BJ (cell line): ENCODE measurements around the gene NEURL4. TPM values are rescaled to one million over a fixed set of nuclear protein-coding genes. Genes with fewer than 3 reads are reported as not detected.
"Not testable (repeated sequence)": the region's sequence is repeated elsewhere in the genome, so short reads cannot be mapped to it uniquely, and the experiment has no call there.

Experiments
- CTCF ChIA-PET: fragments of 350-600 bp; formaldehyde crosslinking; extraction: SDS; loops from one replicate; lab custom pipeline; 2021; ENCODE audit warnings: antibody characterized with exemption, inconsistent platforms; lab: Yijun Ruan, JAX
- POLR2A ChIA-PET: fragments of 300-600 bp; sonication (Branson Sonifier 250); formaldehyde crosslinking; extraction: SDS; loops from one replicate; lab custom pipeline; 2021; ENCODE audit warnings: antibody characterized with exemption; lab: Charles Lee
- DNase-seq: peaks from one replicate; pipeline ENCODE4 v3.0.0-alpha.2; 2011; ENCODE audit warnings: low read depth
- H3K27me3 ChIP-seq: 2 replicates; pipeline ENCODE4 v1.6.0; 2011; ENCODE audit warnings: low read length; ENCODE audit not compliant: control insufficient read depth, insufficient read depth
- H3K36me3 ChIP-seq: 2 replicates; pipeline ENCODE4 v1.5.1; 2011; ENCODE audit warnings: low read length; ENCODE audit not compliant: control insufficient read depth, insufficient read depth
- H3K4me3 ChIP-seq: 2 replicates; pipeline ENCODE4 v1.5.1; 2011; ENCODE audit warnings: low read depth, mild to moderate bottlenecking, control low read depth, low read length
- CTCF ChIP-seq: IDR thresholded peaks from 2 replicates; pipeline ENCODE4 v1.5.1; 2011; ENCODE audit warnings: low read depth, mild to moderate bottlenecking, control low read depth, inconsistent platforms, low read length, moderate library complexity; ENCODE audit not compliant: insufficient read depth
- polyA plus RNA-seq: library from polyadenylated mRNA; depleted of rRNA; stranded (reverse); fragments of >200 nt; gene quantifications from 2 replicates; pipeline ENCODE4 v1.2.3, GENCODE V29; 2011

NEURL4 gene
- polyA plus RNA-seq, 1 experiment: 14.9 TPM

DNA sequence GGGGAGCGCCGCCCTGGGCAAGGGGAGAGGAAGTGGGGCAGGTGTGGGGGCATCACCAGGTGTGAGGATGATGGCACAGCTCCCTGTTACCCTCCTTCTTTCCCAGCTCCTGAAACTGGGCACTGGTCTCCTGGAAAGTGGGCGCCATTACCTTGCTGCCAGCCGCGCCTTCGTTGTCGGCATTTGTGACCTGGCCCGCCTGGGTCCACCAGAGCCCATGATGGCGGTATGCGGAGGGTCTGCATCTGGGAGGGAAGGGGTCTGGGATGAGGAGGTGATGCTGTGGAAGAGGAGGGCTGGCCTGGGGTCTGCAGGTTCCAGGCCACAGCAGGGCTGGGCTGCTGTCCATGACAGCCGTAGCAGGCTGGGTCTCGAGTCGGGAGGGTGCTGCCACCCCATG lies 12.7 kb upstream of the NEURL4 start:
- POLR2A ChIA-PET: no interaction called here
- peaks cover 7% of the 10 kb centered on the region for H3K27me3 ChIP-seq
- no peak for DNase-seq
- TF ChIP-seq CTCF: no peak
- CTCF ChIA-PET: no interaction called here
- H3K4me3 ChIP-seq: no peak overlapping the region
- H3K36me3 ChIP-seq: no peaks in the 10 kb centered on the region

DNA sequence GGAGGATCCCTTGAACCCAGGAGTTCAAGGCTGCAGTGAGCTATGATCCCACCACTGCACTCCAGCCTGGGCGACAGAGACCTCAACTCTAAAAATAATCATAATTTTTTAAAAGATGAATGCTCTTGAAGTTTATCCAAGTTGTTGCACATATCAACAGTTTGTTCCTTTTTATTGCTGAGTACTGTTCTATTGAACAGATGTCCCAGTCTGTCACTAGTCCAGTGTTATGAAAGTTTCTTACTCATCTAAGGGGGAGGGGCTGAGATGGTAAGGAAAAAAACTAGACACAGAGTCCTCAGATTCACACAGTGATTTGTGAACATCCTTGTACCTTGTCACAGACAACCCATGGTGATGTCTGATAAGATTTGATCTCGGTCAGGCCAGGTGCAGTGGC lies 11.0 kb upstream of the NEURL4 start:
- no peak for DNase-seq
- Histone ChIP-seq H3K4me3 (no peak overlapping the region), H3K27me3 (peaks cover 7% of the 10 kb centered on the region), H3K36me3 (no peaks in the 10 kb centered on the region)
- TF ChIP-seq CTCF: no peak
- ChIA-PET CTCF (interaction anchor here (0.6 to 1.2 kb wide), 2 partner anchors 25 to 26 kb away, joined by 3 to 4 read pairs; partner anchors contain the start of gene GPS2), POLR2A (no interaction called here)

DNA sequence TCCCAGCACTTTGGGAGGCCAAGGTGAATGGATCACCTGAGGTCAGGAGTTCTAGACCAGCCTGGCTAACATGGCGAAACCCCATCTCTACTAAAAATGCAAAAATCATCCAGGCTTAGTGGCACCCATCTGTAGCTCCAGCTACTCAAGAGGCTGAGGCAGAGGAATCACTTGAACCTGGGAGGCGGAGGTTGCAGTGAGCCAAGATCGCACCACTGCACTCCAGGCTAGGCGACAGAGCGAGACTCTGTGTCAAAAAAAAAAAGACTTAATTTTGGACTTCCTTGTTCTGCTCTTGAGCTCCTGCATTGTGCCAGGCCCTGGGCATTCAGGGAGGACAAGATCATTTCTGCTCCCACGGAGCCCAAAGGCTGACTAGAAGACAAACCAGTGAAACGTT lies 8.5 kb upstream of the NEURL4 start:
- H3K36me3 ChIP-seq, DNase-seq, H3K27me3 ChIP-seq, H3K4me3 ChIP-seq, POLR2A ChIA-PET: not testable (repeated sequence)
- CTCF ChIA-PET: interaction anchor here (0.6 to 3.2 kb wide), 3 partner anchors 13 to 671 kb away, joined by 3 to 13 read pairs (median 4); no protein-coding TSS in a partner anchor

DNA sequence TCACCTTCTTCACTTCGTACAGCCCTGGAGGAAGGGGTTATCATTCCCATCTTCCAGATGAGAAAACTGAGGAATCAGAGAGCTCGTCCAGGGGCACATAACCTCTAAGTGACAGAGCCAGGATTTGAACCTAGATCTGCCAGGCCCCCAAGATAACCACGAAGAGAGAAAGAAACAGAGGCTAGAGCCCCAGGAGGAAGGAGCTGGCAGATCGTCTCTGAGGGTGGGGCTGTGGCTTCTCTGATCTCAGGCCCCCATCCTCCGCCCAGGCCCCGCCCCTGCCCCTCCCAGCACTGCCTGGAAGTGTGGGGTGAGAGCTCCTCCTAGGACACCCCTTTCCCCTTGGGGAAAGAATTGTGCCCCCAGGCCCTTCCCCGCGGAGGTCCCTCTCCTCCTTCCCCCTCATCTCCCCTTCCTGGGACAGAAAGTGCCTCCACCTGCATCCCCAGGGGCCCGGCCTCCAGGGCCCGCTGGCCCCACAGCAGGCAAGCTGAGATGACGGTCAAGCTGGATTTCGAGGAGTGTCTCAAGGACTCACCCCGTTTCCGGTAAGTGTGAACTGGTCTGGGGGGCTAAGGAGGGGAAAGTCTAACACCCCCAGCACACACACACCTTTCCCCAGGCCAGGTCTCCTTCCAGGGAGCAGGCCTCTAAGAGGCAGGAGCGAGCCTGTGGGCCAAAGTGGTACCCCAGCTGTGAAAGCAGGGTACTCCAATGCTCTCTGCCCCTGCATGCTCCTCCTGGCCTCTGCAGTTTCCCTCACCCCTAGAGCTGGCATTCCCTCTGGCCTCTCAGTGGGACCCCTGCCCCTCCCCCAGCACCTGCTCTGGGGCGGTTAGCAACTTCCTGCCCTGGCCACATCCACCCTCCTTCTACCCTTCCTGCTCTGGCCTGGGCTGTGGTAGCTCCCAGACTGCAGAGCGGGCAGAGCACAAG lies 7.4 kb upstream of the NEURL4 start, which contains the start of gene ACAP1:
Gene ACAP1 (plus strand): TSS at position 290 of the 936 bp plus-strand sequence. CDS start 206 bp downstream, at position 496.
- H3K27me3 ChIP-seq: peaks cover under 1% of the 10 kb centered on the region
- no peak for DNase-seq
- no peak within 1 kb of the TSS for H3K4me3 ChIP-seq
- no peak for TF ChIP-seq CTCF
- ChIA-PET POLR2A (no interaction called here), CTCF (interaction anchor here (1.1 to 3.2 kb wide), 4 partner anchors 8 to 20 kb away, joined by 3 to 13 read pairs (median 4); no protein-coding TSS in a partner anchor)
- no peaks in the 10 kb centered on the region for H3K36me3 ChIP-seq

DNA sequence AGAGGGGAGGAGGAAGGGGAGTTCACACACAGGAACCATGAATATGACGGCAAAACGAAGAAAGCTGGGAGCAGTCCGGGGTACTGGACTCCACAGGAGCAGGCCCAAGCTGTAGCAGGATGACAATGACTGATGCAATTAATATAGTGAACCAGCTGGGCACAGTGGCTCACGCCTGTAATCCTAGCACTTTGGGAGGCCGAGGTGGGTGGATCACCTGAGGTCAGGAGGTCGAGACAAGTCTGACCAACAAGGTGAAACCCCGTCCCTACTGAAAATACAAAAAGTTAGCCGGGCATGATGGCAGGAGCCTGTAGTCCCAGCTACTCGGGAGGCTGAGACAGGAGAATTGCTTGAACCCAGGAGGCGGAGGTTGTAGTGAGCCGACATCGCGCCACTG lies 6.6 kb upstream of the NEURL4 start:
- POLR2A ChIA-PET: not testable (repeated sequence)
- CTCF ChIA-PET: interaction anchor here (1.1 to 3.2 kb wide), 2 partner anchors 9 to 11 kb away, joined by 3 to 13 read pairs; no protein-coding TSS in a partner anchor

DNA sequence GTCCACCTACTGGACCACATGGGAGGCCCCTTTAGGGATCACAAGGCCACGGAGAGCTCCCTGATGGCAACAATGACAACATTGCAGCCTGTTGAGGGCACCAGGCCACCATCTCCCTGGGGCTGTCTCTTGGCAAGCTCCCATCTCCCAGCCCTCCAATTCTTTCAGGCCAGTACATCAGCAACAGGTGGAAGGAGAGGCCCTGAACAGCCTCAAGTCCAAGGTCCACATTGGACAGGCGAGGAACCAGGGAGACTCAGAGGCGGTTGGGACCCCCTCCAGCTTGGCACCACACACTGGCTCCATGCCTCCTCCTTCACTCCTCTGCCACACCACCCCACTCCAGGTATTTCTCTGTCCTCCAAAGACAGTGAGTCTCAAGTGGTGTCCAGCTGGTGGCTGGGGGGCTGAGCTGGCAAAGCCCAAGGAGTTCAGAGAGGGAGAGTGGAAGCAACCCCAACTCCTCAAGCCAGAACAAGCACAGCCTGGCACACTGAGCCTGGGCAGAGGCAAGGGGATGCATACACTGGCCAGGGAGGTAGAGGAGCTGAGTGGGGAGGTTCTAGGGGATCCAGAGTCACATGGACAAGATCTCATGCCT lies 5.9 kb upstream of the NEURL4 start:
- no peak for DNase-seq
- TF ChIP-seq CTCF: no peak
- Histone ChIP-seq H3K36me3 (no peaks in the 10 kb centered on the region), H3K27me3 (no peaks in the 10 kb centered on the region; the same call in 1 of the 2 replicates), H3K4me3 (no peak overlapping the region)
- ChIA-PET POLR2A (no interaction called here), CTCF (interaction anchor here (1.0 to 3.2 kb wide), 3 partner anchors 10 to 97 kb away, joined by 3 to 13 read pairs (median 3); no protein-coding TSS in a partner anchor)

More for the DNA sequence above, 6.6 kb upstream of the NEURL4 start:
- not testable (repeated sequence) for H3K27me3 ChIP-seq, H3K36me3 ChIP-seq, DNase-seq, H3K4me3 ChIP-seq

- POLR2A ChIA-PET, H3K27me3 ChIP-seq, CTCF ChIA-PET: not testable (repeated sequence)
Measured at GRCh38 chr17:7332600-7333069, 3.5 kb upstream of the NEURL4 start.

More at GRCh38 chr17:7332600-7333069, 3.5 kb upstream of the NEURL4 start:
- not testable (repeated sequence) for H3K36me3 ChIP-seq, DNase-seq, H3K4me3 ChIP-seq
